GM12864 (cell line): ENCODE results near the gene COL27A1.
"Not testable (repeated sequence)": the region's sequence is repeated elsewhere in the genome, so short reads cannot be mapped to it uniquely, and the experiment has no call there.

Experiments used
- DNase-seq: peaks from one replicate; pipeline ENCODE4 v3.0.0-alpha.2; 2011; ENCODE audit warnings: low read depth
- H3K4me3 ChIP-seq: 2 replicates; pipeline ENCODE4 v1.5.1; 2011; ENCODE audit warnings: mild to moderate bottlenecking, low read depth, low read length, control low read depth
- CTCF ChIP-seq: IDR thresholded peaks from 2 replicates; pipeline ENCODE4 v1.5.1; 2011; ENCODE audit warnings: low read depth, mild to moderate bottlenecking, moderate library complexity, low read length, control low read depth, inconsistent platforms; ENCODE audit errors: missing control alignments

COL27A1 gene

GRCh38 chr9:114316605-114317230, 161.4 kb downstream of the COL27A1 start:
- H3K4me3 ChIP-seq = no peak overlapping the region
- DNase-seq = no peak
- no peak for TF ChIP-seq CTCF

GRCh38 chr9:114317665-114318357, 162.5 kb downstream of the COL27A1 start:
- no peak for TF ChIP-seq CTCF
- no peak overlapping the region for H3K4me3 ChIP-seq
- DNase-seq = no peak

- H3K4me3 ChIP-seq = no peak overlapping the region
- TF ChIP-seq CTCF = no peak
- DNase-seq = no peak
Observed at GRCh38 chr9:114318416-114318815, 163.1 kb downstream of the COL27A1 start.

- H3K4me3 ChIP-seq = no peak overlapping the region
- no peak for DNase-seq
- no peak for TF ChIP-seq CTCF
Observed at GRCh38 chr9:114319147-114319546, 163.8 kb downstream of the COL27A1 start.

- not testable (repeated sequence) for DNase-seq, H3K4me3 ChIP-seq
Observed at GRCh38 chr9:114320710-114321109, 165.4 kb downstream of the COL27A1 start.

- DNase-seq = no peak
- no peak overlapping the region for H3K4me3 ChIP-seq
- TF ChIP-seq CTCF = no peak
Observed at GRCh38 chr9:114321759-114322158, 166.4 kb downstream of the COL27A1 start.

GRCh38 chr9:114322160-114322818, 167.0 kb downstream of the COL27A1 start:
- not testable (repeated sequence) for H3K4me3 ChIP-seq, DNase-seq

- not testable (repeated sequence) for DNase-seq, H3K4me3 ChIP-seq
Observed at GRCh38 chr9:114322831-114323531, 167.6 kb downstream of the COL27A1 start, which contains the start of gene ORM1. TSS of gene ORM1 (plus strand) at chr9:114323098. CDS start at chr9:114323134, 36 bp downstream.

- not testable (repeated sequence) for H3K4me3 ChIP-seq, DNase-seq
Observed at GRCh38 chr9:114323849-114324248, 168.5 kb downstream of the COL27A1 start.
